Keratinocyte (primary cell): ENCODE data around the gene DPEP2.

Source experiments
- EZH2 ChIP-seq: IDR thresholded peaks from one replicate; pipeline ENCODE4 v1.6.1; 2012; ENCODE audit warnings: inconsistent platforms, mild to moderate bottlenecking, low read length, moderate library complexity
- TF ChIP-seq, protein P1 (sequence below), 3 experiments: IDR thresholded peaks in 1 of 3; conservative IDR thresholded peaks in 1 of 3; optimal IDR thresholded peaks in 1 of 3; 2 replicates in 2 of 3; 3 replicates in 1 of 3; pipeline versions ENCODE3 to v1.5.1; 2011; ENCODE audit warnings: low read length in 3 of 3, mild to moderate bottlenecking in 3 of 3, moderate library complexity in 2 of 3, control low read depth in 1 of 3, inconsistent platforms in 1 of 3; ENCODE audit not compliant: insufficient read depth in 2 of 3; ENCODE audit errors: extremely low read depth in 1 of 3

DNA sequence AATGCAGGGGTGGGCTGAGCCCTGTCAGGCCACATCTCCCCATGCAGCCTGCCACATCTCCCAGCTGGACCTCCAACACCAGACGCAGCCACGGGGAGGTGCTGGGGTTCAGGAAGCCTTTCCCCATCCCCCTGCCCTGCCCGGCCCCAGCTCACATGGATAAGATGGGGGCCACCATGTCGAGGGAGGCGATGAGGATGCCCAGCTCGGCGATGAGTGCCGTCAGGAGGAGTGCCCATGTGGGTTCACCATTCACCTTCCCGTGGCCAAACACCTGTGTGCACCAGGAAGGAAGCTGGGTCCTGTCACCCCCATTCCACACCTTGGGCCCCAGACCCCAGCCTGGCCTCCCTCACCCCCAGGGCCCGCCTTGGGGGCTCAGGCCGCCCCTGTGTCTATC lies 49.6 kb downstream of the DPEP2 start:
- TF ChIP-seq, protein P1, sequence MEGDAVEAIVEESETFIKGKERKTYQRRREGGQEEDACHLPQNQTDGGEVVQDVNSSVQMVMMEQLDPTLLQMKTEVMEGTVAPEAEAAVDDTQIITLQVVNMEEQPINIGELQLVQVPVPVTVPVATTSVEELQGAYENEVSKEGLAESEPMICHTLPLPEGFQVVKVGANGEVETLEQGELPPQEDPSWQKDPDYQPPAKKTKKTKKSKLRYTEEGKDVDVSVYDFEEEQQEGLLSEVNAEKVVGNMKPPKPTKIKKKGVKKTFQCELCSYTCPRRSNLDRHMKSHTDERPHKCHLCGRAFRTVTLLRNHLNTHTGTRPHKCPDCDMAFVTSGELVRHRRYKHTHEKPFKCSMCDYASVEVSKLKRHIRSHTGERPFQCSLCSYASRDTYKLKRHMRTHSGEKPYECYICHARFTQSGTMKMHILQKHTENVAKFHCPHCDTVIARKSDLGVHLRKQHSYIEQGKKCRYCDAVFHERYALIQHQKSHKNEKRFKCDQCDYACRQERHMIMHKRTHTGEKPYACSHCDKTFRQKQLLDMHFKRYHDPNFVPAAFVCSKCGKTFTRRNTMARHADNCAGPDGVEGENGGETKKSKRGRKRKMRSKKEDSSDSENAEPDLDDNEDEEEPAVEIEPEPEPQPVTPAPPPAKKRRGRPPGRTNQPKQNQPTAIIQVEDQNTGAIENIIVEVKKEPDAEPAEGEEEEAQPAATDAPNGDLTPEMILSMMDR (optimal IDR thresholded peaks at IDR 0.05 in 1 of 3, IDR thresholded peaks at IDR 0.05 in 1 of 3, conservative IDR thresholded peaks at IDR 0.05 in 1 of 3; ENCODE audit: extremely low read depth in 1 of 3, insufficient read depth in 2 of 3, low read length in 3 of 3): no peak
- no peak for TF ChIP-seq EZH2
